Activated T-helper 1 cell treated with anti-CD3 and anti-CD28 coated beads, Interleukin-12 subunit alpha, Interleukin-12 subunit beta, Interleukin-2, Interleukin-4 antibody, amounts not matched to agents 30 ng/mL and 10 ng/mL and 1 ng/mL, durations not matched to agents 14 hours and 24 hours and 36 hours (primary cell): ENCODE measurements around the gene CLIC4. TPM values are rescaled to one million over a fixed set of nuclear protein-coding genes. Genes with fewer than 3 reads are reported as not detected.

Source experiments
- DNase-seq: peaks from one replicate; pipeline ENCODE4 v3.0.0; 2021; ENCODE audit warnings: low spot score
- H3K27ac Mint-ChIP-seq: one replicate; pipeline ENCODE4 v1.8.0; 2021; ENCODE audit warnings: mild to moderate bottlenecking, mixed read lengths
- H3K27me3 Mint-ChIP-seq: one replicate; pipeline ENCODE4 v1.8.0; 2022; ENCODE audit warnings: mild to moderate bottlenecking, moderate library complexity, mixed read lengths; ENCODE audit not compliant: insufficient read depth
- H3K36me3 Mint-ChIP-seq: one replicate; pipeline ENCODE4 v1.8.0; 2021; ENCODE audit warnings: low read depth, mixed read lengths
- H3K4me1 Mint-ChIP-seq: one replicate; pipeline ENCODE4 v1.8.0; 2021; ENCODE audit warnings: low read depth, mixed read lengths
- H3K4me3 Mint-ChIP-seq: one replicate; pipeline ENCODE4 v1.8.0; 2021; ENCODE audit warnings: mild to moderate bottlenecking, moderate library complexity, mixed read lengths
- H3K9me3 Mint-ChIP-seq: one replicate; pipeline ENCODE4 v1.8.0; 2021; ENCODE audit warnings: mixed read lengths
- intact Hi-C: fragments of 100-400 bp; cut with micrococcal nuclease; formaldehyde crosslinking; loops from one replicate; pipeline ENCODE4 v1.15.1; 2024
- total RNA-seq: library from RNA; stranded (reverse); gene quantifications from 2 replicates; pipeline ENCODE4 v1.2.3, GENCODE V29; 2022

The CLIC4 gene
- total RNA-seq, 1 donor from 2014 or later, result 16.8 TPM

DNA sequence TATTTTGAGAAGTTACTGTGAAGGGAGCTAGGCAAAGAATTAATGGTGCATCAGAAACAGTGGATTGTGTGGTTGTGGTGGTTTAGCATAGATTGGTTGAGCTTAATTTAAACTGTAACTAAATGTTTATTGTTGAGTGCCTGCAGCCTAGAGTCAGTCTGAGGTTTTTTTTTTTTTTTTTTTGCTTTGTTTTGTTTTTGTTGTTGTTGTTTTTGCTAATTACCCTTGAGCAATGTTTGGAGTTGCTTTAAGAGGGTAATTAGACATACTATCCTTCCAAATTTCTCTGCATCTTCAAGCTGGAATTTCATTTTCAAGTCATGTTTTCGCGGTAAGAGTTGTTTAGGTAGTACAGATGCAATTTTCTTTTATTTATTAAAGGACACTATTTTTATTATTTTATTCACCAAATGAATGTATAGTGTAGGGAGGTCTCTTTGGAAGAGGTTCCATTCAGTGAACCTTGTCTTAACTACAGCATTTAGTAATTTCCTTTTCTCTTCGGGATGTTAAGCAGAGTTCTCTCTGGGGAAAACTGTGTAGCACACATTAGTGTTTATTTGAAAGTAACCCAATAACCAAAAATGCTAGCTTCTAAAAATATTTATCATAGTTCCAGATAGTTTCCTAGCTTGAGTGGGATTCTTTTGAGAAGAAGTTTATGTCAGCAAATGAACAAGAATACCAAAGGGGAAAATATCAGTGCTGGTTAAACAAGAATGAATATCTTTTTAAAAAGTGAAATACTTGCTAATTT is 82.3 kb downstream of the CLIC4 start:
- Mint-ChIP-seq H3K27me3 (peaks cover 4% of the 10 kb centered on the region), H3K27ac (no peak overlapping the region), H3K4me1 (no peaks in the 10 kb centered on the region), H3K36me3 (peaks cover 4% of the 10 kb centered on the region), H3K9me3 (no peaks in the 10 kb centered on the region), H3K4me3 (no peak overlapping the region)
- no peak for DNase-seq
- intact Hi-C loops, result no loop called here

DNA sequence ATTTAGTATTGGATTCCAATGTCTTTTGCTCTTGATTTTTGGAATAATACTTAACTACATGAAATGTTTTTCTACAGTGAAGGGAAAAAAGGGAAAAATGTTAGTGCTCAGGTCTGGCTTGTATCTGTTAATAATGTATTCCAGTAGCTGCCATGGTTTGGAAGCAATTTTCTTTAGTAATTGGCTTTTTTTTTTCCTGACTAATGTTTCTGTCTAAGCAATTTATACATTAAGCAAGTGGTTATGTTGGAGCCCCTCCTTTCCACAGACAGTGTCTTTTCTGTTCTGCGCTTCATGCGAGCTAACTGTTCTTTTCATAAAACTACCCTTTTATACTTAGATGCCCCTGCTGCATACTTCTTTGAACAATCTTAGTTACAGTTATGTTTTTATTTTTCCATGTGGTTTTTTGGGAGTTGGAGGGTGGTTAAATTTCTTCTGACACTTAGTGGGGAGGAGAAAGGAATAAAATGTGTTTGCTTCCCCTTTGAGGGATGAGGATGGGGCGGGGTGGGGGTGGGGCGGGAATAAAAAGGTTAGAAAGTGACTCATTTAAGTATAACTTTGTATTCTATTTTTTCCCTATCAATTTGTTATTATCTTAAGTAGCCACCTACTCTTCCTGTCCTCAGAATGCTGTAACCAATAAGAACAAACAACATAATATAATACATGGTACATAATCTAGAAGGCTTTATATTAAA is 83.1 kb downstream of the CLIC4 start:
- H3K27ac Mint-ChIP-seq, result no peak overlapping the region
- no peaks in the 10 kb centered on the region for H3K4me1 Mint-ChIP-seq
- no peak overlapping the region for H3K4me3 Mint-ChIP-seq
- H3K27me3 Mint-ChIP-seq, result no peaks in the 10 kb centered on the region
- no peaks in the 10 kb centered on the region for H3K9me3 Mint-ChIP-seq
- intact Hi-C loops, result no loop called here
- no peak for DNase-seq
- H3K36me3 Mint-ChIP-seq, result peaks cover 4% of the 10 kb centered on the region

DNA sequence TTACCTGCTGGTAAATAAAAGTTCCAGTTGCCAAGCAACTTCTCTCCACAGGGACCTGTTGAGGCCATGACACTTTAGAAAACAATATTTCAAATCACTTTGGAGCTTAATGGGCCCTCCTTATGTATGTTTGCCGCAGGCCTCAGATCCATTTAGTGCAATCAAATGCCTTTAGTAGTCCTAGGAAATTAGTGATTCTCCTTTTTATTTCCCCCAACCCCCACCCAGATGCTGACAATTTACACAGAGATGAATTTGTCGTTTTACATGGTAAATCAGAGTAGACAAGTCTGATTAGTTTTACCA is 83.6 kb downstream of the CLIC4 start:
- H3K4me3 Mint-ChIP-seq, result no peak overlapping the region
- H3K27me3 Mint-ChIP-seq, result no peaks in the 10 kb centered on the region
- no peaks in the 10 kb centered on the region for H3K4me1 Mint-ChIP-seq
- no peak for DNase-seq
- intact Hi-C loops, result no loop called here
- no peak overlapping the region for H3K27ac Mint-ChIP-seq
- H3K36me3 Mint-ChIP-seq, result peaks cover 4% of the 10 kb centered on the region
- H3K9me3 Mint-ChIP-seq, result no peaks in the 10 kb centered on the region

DNA sequence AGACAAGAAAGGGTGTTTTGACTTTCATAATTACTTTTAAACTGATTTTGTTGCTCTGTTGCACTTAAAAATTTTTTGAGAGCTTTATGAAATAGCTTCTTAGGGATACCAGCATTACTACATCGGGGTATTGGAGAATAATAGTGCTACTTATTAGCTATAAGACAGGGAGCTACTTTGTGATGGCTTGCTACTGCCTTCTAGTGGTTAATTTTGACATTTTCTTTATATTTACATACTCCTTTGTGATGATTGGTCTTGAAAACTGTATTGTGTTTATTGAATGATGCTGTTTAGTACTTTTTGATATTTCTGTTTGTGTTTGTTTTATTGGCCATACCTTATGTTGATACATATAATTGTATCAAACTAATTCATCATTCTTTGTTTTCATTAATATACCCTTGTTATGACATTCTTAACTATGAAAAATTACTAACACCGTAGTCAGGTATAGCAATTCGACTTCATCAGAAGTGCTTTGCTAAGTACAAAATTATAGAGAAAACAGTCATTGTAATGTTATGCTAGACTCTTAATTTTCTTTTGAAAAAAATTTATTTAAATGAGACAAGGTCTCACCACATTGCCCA is 85.5 kb downstream of the CLIC4 start:
- H3K4me3 Mint-ChIP-seq, result no peak overlapping the region
- intact Hi-C loops, result loop anchor here (2.0 to 10.0 kb wide), 3 partner anchors 86 to 636 kb away; partner anchors contain the start of gene CLIC4
- no peak for DNase-seq

DNA sequence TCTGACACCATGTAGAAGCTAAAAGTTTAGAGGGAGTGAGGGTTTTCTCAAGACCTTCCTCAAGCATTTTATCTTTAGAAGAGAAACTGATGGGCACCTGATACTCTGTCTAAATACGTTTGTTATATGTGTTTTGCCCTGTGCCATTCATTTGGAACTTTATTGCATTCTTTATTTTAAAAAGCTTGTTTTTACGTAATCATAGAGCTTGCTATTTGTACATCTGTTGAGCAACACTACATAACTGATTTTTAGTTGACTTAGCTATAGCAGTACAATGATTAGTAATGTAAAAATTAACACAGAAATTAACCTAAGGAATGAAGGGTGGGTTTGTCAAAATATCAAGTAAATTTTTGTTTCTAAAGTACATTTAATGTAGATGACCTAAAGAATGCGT is 96.3 kb downstream of the CLIC4 start:
- Mint-ChIP-seq H3K36me3 (peaks cover 3% of the 10 kb centered on the region), H3K9me3 (no peaks in the 10 kb centered on the region), H3K4me1 (no peaks in the 10 kb centered on the region), H3K27ac (no peak overlapping the region), H3K27me3 (peaks cover 2% of the 10 kb centered on the region), H3K4me3 (no peak overlapping the region)
- intact Hi-C loops, result no loop called here
- DNase-seq, result no peak

More for the DNA sequence above, 85.5 kb downstream of the CLIC4 start:
- Mint-ChIP-seq H3K36me3 (peaks cover 4% of the 10 kb centered on the region), H3K27ac (no peak overlapping the region), H3K27me3 (peaks cover 3% of the 10 kb centered on the region), H3K4me1 (no peaks in the 10 kb centered on the region), H3K9me3 (no peaks in the 10 kb centered on the region)

DNA sequence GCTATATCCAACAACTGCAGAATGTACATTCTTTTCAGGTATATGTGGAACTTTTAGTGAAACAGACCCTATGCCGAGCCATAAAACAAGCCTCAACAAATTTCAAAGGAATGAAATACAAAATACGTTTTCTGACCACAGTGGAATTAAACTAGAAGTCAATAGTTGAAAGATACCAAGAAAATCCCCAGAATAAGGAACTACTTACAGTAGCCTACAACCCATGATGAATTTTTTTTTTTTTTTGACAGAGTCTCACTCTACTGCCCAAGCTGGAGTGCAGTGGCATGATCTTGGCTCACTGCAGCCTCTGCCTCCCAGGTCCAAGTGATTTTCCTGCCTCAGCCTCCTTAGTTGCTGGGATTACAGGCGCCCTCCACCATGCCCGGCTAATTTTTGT is 101.4 kb downstream of the CLIC4 start:
- intact Hi-C loops, result no loop called here

DNA sequence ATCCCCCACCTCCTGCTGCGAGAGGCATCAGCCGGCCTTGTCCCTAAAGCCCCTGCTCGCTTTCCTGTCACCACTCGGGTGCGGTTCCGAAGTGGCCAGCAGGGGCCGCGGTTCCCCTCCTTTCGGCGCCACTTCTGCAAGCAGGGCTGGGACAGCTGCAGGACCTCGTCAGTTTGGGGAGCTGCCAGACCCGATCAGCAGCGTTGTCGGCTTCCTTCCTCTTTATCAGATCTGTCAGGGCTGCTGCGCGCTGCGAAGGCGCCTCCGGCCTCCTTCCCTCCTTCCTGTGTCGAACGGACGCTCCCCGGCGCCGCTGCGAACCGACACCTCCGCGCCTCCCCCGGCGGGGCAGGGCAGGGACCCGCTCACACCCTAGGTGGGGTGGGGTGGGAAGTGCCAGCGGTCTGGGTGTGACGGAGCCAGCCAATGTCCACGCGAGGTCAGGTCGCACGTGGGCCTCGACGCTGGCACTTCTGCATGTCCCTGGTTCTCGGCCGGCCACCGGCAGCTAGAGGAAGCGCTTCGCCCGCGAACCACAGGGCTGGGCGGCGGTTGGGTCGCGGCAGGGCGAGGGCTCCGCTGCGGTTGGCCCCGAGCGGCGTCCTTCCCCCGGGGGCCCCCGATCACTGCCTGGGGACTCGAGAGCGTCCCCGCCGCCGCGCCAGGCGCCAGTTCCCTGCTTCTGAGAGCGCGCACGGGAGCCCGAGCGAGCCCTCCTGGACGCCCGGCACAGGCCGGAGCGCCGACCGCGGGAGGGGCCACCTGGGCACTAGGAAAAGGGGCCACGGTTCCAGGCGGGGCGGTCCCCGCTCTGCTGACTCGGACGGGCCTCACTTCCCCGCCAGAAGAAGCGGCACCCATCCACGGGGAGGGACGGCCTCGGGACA is 103.0 kb downstream of the CLIC4 start:
- Mint-ChIP-seq H3K4me3 (peak overlapping the region; percentile 78), H3K9me3 (no peaks in the 10 kb centered on the region), H3K27me3 (peaks cover 34% of the 10 kb centered on the region), H3K36me3 (no peaks in the 10 kb centered on the region), H3K4me1 (peaks cover 15% of the 10 kb centered on the region), H3K27ac (no peak overlapping the region)
- DNase-seq, result peak; percentile 85
- intact Hi-C loops, result loop anchor here (1.0 kb wide), 6 partner anchors 50 to 357 kb away; no protein-coding TSS in a partner anchor

More for the DNA sequence above, 101.4 kb downstream of the CLIC4 start:
- H3K9me3 Mint-ChIP-seq, result no peaks in the 10 kb centered on the region
- H3K4me1 Mint-ChIP-seq, result peaks cover 15% of the 10 kb centered on the region
- H3K27ac Mint-ChIP-seq, result no peak overlapping the region
- DNase-seq, result no peak
- H3K4me3 Mint-ChIP-seq, result no peak overlapping the region
- peaks cover 29% of the 10 kb centered on the region for H3K27me3 Mint-ChIP-seq
- no peaks in the 10 kb centered on the region for H3K36me3 Mint-ChIP-seq

DNA sequence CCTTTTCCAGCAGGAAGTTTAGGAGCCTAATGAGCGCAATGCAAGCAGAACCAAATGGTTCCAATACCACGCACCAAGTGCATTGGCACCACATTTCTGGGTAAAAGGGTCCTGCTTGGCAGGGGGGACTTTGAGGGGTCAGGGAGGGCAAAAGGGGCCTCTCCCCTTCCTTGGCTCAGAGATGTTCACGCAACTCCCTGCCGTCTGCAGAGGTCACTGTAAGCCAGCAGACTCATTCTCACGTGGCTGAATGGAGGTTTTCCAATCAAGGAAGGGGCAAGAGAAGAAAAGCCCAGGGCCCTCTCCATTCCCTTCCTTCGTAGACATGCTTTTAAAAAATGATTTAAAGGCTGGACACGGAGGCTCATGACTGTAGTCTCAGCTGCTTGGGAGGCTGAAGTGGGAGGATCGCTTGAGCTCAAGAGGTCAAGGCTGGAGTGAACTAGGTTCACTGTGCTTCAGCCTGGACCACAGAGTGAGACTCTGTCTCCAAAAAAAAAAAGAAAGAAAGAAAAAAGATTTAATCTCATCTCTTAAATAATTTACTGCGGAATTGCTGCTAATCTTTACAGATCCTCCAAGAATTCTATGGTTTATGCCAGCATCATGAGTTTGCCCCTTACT is 104.5 kb downstream of the CLIC4 start:
- Mint-ChIP-seq H3K9me3 (no peaks in the 10 kb centered on the region), H3K4me1 (peaks cover 15% of the 10 kb centered on the region), H3K4me3 (peak overlapping the region; percentile 24), H3K36me3 (no peaks in the 10 kb centered on the region), H3K27ac (no peak overlapping the region), H3K27me3 (peaks cover 46% of the 10 kb centered on the region)
- DNase-seq, result no peak
- intact Hi-C loops, result no loop called here

DNA sequence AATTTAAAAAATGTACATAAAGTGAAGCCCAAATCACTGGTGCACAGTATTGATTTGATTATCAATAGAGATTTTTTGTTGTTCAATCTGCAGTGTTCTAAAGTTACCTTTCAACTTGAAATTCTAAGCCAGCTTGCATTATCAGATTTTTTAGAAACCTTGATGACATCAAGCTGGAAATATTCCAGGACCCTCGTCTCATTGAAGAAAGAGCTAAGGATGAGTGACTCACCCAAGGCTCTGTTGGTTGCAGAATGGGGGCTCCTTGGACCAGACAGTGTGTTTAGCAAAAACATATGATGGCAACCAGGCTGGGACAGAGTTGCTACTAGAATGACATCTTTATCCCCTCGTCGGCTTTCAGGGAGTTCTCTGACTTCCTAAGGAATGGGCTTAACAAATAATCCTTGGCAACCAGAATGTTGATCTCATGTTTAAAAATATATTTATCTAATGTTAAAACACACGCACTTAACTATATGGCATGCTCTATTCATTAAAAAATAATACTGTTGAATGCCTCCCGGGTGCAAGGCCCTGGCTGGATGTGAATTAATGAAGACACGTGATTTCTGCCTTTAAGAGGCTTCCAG is 105.2 kb downstream of the CLIC4 start:
- Mint-ChIP-seq H3K4me1 (peaks cover 15% of the 10 kb centered on the region), H3K36me3 (no peaks in the 10 kb centered on the region), H3K4me3 (no peak overlapping the region), H3K27ac (no peak overlapping the region), H3K9me3 (no peaks in the 10 kb centered on the region), H3K27me3 (peaks cover 47% of the 10 kb centered on the region)
- intact Hi-C loops, result no loop called here
- DNase-seq, result no peak

DNA sequence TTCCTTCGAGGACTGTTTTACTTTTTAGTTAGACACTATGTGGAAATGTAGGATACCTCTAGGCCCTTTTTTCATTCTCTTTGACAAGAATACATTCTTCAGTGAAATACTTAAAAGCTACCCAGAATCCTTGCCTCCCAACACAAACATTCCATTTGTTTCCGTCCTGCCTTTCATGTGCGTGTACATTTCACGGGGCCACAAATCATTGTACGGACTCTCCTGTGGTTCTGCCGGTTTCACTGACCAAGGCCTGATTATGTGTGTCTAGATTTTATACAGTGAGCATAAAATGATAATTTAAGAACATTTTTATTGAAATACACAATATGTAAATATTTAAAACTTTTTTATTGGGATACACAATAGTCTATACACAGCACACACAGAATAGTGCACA is 108.4 kb downstream of the CLIC4 start:
- H3K27me3 Mint-ChIP-seq, result peaks cover 55% of the 10 kb centered on the region
- no peaks in the 10 kb centered on the region for H3K9me3 Mint-ChIP-seq

DNA sequence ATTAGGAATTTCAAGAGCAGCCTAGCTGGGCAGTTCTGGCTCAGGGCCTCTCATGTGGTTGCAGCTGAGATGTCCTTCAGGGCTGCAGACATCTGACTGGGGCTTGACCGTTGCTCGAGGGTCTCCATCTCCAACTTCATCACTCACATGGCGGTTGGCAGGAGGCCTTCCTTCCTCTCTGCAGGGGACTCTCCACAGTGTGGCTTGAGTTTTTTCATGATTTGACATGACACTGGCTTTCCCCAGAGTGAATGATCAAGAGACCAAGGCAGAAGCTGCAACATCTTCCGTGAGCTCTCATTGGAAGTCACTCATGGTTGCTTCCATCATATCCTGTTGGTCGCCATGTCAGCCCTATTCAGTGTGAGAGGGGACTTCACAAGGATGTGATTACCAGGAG is 110.2 kb downstream of the CLIC4 start:
- Mint-ChIP-seq H3K36me3 (no peaks in the 10 kb centered on the region), H3K9me3 (no peaks in the 10 kb centered on the region), H3K27ac (no peak overlapping the region), H3K4me1 (no peaks in the 10 kb centered on the region), H3K27me3 (peaks cover 45% of the 10 kb centered on the region), H3K4me3 (no peak overlapping the region)
- DNase-seq, result no peak
- intact Hi-C loops, result no loop called here

More for the DNA sequence above, 108.4 kb downstream of the CLIC4 start:
- no peak for DNase-seq
- Mint-ChIP-seq H3K36me3 (no peaks in the 10 kb centered on the region), H3K4me1 (peaks cover 10% of the 10 kb centered on the region), H3K27ac (no peak overlapping the region), H3K4me3 (no peak overlapping the region)
- intact Hi-C loops, result no loop called here
